Measurements from ENCODE around the gene TRIM73. TPM values are rescaled to one million over a fixed set of nuclear protein-coding genes. Genes with fewer than 3 reads are reported as not detected.
"Not testable (repeated sequence)": the region's sequence is repeated elsewhere in the genome, so short reads cannot be mapped to it uniquely, and the experiment has no call there.

TRIM73 gene
- total RNA-seq (1 to 10 TPM in 5 of 9 donors, under 1 TPM in 4; 0.25 to 1.7 (median 1.1) TPM), polyA plus RNA-seq (1 to 10 TPM in 1 of 2 donors, under 1 TPM in 1; 0.55 to 1.4 TPM)
- long read RNA-seq, donor 1: 0 reads
- long read RNA-seq, donor 2, partial matches to known transcripts: 0 of 1 reads
- long read RNA-seq, donor 2, other reads (novel, unspliced or antisense): 1 of 1 reads
- long read RNA-seq, donor 3: 0 reads

DNA sequence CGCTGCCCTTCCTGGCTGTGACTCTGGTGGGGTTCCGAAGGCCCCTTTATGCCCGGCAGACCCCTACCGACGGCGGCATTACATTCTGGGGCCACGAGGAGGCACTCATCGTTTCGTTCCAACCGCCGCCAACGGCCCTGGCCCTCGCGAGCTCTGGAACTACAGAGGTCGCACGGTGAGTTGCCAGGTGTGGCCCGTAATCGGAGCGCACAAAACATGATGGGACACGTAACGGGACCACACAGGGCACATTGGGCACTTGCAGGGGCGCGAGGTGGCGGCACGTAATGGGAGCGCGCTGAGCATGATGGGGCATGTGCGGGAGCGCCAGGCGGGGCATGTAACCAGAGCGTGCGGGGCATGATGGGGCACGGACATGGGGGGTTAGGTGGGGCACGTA lies at the start of gene TRIM73:
TSS of gene TRIM73 (plus strand) at position 301 of the 400 bp plus-strand sequence. CDS start 3,305 bp downstream, outside the sequence.
- intact Hi-C loops (cut with DNase I): not testable (repeated sequence)

DNA sequence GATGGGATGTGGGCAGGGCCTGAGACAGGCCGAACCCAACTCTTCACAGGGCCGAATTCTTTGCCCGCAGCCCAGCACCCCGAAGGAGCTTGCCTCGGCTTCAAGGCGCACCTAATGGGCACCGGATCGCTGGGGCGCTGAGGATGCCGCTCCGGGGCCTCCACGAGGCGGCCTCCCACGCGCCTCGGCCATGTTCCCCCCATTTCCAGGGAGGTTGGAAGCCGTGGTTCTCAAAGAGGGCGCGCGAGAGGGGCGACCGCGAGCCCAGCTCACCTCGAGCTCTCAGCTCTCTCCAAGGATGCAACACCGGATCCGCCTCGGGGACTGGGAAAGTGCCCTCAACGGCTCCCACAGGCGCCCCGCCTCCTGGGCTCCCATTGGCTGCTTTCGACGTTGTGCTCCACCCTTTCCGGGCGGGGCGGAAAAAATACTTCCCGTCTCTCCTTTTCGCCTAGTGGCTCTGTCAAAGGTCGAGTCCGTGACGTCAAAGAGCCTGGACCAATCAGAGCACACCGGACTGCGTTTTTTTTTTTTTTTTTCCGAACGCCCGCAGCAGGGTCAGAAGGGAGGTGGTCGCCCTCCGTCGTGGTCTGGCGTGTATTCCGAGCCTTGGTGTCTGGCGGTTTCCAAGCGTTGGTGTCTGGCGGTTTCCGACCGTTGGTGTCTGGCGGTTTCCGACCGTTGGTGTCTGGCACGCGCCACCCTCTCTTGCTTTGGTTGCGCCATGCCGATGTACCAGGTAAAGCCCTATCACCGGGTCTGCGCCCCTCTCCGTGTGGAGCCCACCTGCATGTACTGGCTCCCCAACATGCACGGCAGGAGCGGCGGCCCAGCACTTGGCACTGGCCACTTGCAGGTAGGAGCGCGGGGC lies 36.5 kb upstream of the TRIM73 start:
- peak overlapping the region in 5 of 12 donors; percentile 19 to 53 (median 44) for H3K4me3 ChIP-seq
- DNase-seq (peak in 2 of 5 donors; percentile 5 to 6), ATAC-seq (peak; percentile 64 to 95 (median 90))
- H3K9me3 ChIP-seq; intact Hi-C loops (cut with DNase I); H3K4me1 ChIP-seq; H3K27me3 ChIP-seq; H3K36me3 ChIP-seq: not testable (repeated sequence)
- H3K27ac ChIP-seq: peak overlapping the region in 2 of 12 donors; percentile 64 to 65
- WGBS, 4 donors: 0 to 1% (median 0%) methylated on average over 10 to 41 of the region's 70 CpGs; no CpG with 5 or more reads in 1 of the 4 donors

More for the DNA sequence above, at the start of gene TRIM73:
- H3K4me1 ChIP-seq, H3K27me3 ChIP-seq, H3K27ac ChIP-seq, H3K36me3 ChIP-seq, H3K4me3 ChIP-seq, H3K9me3 ChIP-seq, DNase-seq: not testable (repeated sequence)
- WGBS, 4 donors: 23 to 34% (median 31%) methylated on average over 6 to 15 of the region's 34 CpGs; no CpG with 5 or more reads in 1 of the 4 donors
- ATAC-seq: peak in 1 of 4 donors; percentile 15

DNA sequence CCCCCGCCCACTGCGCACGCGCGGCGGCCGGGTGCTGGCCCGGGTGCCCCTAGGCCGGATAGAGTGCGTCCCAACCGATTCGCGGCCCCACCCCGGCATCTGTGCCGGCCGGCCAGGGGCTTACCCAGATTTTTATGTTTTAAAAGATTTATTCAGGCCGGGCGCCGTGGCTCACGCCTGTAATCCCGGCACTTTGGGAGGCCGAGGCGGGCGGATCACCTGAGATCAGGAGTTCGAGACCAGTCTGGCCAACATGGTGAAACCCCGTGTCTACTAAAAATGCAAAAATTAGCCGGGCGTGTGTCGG lies 35.9 kb upstream of the TRIM73 start:
- H3K4me1 ChIP-seq; H3K27me3 ChIP-seq; H3K9me3 ChIP-seq; DNase-seq; intact Hi-C loops (cut with DNase I); H3K36me3 ChIP-seq: not testable (repeated sequence)
- H3K4me3 ChIP-seq: peak overlapping the region in 4 of 12 donors; percentile 23 to 53 (median 36)
- WGBS, 4 donors: 2% methylated on average over 9 of the region's 29 CpGs; no CpG with 5 or more reads in 3 of the 4 donors
- H3K27ac ChIP-seq: peak overlapping the region in 1 of 12 donors; percentile 64
- peak in 3 of 4 donors; percentile 85 to 93 (median 90) for ATAC-seq

DNA sequence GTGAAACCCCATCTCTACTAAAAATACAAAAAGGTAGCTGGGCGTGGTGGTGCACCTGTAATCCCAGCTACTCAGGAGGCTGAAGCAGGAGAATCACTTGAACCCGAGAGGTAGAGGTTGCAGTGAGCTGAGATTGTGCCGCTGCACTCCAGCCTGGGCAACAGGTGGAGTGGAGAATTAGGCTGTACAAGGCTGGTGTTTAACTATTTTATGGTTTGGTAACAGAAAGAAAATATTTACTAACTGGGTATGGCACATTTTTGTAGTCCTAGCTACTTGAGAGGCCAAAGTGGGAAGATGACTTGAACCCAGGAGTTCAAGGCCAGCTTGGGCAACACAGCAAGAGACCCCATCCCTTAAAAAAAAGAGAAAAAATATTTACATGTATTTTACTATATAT lies 31.4 kb upstream of the TRIM73 start:
- H3K4me1 ChIP-seq; H3K27ac ChIP-seq; ATAC-seq; H3K4me3 ChIP-seq; DNase-seq; H3K9me3 ChIP-seq; H3K27me3 ChIP-seq; intact Hi-C loops (cut with DNase I): not testable (repeated sequence)
- WGBS, 4 donors: no CpG with 5 or more reads among the region's 3 CpGs
- H3K36me3 ChIP-seq: peaks cover 0 to 11% (median 0%) of the 10 kb centered on the region in 9 donors

DNA sequence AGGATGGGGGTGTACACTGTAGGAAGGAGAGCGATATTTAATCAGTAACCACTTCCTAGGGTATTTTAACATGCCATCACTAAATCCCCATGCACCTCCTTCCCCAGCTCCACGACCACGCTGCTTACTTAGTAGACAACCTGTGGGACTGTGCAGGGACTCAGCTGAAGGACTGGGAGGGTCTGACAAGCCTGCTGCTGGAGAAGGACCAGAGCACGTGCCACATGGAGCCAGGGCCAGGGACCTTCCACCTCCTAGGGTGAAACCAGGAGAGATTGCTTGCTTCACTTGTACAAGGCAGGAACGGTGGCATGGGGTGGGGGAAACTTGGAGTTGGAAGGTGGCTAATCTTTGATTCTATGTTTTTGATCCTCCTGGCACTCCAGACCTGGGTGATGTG lies 28.8 kb upstream of the TRIM73 start:
- H3K27ac ChIP-seq; intact Hi-C loops (cut with DNase I); H3K9me3 ChIP-seq; H3K4me1 ChIP-seq; H3K4me3 ChIP-seq; H3K27me3 ChIP-seq; DNase-seq: not testable (repeated sequence)
- peaks cover 0 to 11% (median 0%) of the 10 kb centered on the region in 9 donors for H3K36me3 ChIP-seq
- peak in 2 of 4 donors; percentile 22 to 38 for ATAC-seq
- WGBS, 4 donors: no CpG with 5 or more reads among the region's 5 CpGs

DNA sequence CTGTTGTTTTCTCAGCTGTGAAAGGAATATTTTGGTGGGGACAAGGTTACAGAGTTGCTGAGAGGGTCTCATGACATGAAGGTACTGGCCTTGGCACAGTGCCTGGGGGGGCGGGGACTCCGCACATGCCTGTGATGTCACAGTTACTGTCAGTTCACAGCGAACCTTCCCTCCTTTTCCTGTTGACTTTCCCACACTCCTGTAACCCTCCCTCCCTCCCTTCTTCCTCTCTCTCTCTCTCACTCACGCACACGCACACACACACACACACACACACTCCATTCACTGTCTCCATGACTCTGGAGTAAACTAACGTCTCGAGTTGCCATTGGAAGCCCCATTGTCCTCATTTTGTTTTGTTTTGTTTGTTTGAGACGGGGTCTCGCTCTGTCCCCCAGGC lies 28.1 kb upstream of the TRIM73 start:
- H3K4me1 ChIP-seq; H3K4me3 ChIP-seq; H3K9me3 ChIP-seq; H3K27me3 ChIP-seq; intact Hi-C loops (cut with DNase I); H3K27ac ChIP-seq: not testable (repeated sequence)
- peak in 1 of 4 donors; percentile 22 for ATAC-seq
- WGBS, 4 donors: 100% methylated on average over 3 of the region's 9 CpGs; no CpG with 5 or more reads in 3 of the 4 donors
- peak in 1 of 5 donors; percentile 2 for DNase-seq
- H3K36me3 ChIP-seq: peaks cover 0 to 10% (median 0%) of the 10 kb centered on the region in 9 donors

DNA sequence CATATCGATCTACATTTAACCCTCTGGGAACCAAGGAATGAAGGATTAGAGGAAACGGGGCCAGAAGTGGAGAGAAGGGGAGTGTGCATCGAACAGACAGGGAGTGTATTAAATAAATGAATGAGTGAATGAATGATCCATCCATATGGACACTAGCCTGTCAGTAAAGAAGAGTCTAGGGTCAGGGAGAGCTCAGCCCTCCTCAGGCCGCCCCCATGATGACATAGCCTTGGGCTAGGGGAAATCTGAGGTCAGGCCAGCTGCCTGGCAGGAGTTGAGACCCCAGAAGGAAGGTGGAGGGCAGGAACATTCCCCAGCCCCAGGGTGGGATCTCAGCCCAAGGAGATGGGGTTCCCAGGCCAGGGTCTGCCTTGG lies 21.3 kb upstream of the TRIM73 start:
- H3K9me3 ChIP-seq; H3K4me1 ChIP-seq; H3K27ac ChIP-seq; DNase-seq; H3K36me3 ChIP-seq; H3K27me3 ChIP-seq; intact Hi-C loops (cut with DNase I); H3K4me3 ChIP-seq: not testable (repeated sequence)
- peak; percentile 34 to 58 (median 42) for ATAC-seq
- no CpG with 5 or more reads among the region's 4 CpGs for WGBS, 4 donors

DNA sequence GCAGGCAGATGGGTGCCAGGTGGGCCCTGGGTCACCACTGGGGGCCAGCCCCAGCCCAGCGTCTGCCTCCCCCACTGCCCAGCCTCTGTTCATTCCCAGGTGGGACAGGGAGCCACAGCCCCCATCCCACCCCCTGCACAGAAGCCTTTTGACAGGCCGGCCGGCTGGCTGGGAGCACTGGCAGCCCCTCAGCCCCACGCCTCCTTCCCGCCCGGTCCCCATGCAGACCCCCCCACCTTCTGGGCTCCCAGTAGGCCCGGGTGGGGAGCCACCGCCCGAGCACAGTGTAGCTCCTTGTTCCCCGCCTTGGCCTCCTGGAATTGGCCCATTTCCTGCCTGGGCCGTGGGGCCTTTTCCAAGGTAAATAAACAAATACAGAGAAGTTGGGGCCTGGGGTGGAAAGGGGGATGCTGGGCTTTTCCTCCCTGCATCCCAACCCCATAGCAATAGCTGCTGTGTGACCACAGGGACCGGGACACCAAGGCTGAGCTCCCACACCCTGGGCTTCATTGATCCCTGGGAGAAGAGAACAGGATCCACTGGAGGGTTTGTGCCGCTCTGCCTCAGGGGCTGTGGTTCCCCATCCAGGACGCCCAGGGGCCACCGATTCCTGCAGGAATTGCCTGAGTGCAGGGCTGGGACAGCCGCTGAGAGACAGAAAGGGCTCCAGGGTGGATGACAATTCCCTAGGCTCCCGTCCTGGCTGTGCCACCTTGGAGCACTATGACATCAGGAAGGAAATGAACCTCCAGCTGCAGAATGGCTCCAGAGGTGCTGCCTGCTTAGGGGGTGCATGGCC lies 20.7 kb upstream of the TRIM73 start:
- H3K36me3 ChIP-seq; H3K9me3 ChIP-seq; H3K27me3 ChIP-seq; DNase-seq; H3K4me1 ChIP-seq; H3K27ac ChIP-seq; intact Hi-C loops (cut with DNase I); H3K4me3 ChIP-seq: not testable (repeated sequence)
- WGBS, 4 donors: no CpG with 5 or more reads among the region's 17 CpGs
- ATAC-seq: peak; percentile 32 to 70 (median 62)

DNA sequence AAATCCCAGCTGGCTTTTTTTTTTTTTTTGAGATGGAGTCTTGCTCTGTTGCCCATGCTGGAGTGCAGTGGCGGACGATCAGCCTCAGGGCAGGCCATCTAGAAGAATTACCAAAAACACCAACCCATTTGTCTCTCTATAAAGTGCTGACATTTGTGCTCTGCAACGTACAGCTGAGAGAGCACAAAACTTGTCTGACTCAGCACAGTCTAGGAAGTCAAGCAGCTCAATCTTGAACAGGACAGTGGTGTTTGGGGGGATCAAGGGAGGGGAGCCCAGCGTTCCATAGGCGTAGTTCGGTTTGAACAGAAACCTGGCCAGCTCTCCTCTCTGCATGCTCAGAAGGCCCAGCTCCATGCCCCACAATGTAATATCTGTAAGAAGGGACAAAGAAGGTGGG lies 2.2 kb upstream of the TRIM73 start:
- H3K4me1 ChIP-seq; H3K9me3 ChIP-seq; H3K4me3 ChIP-seq; H3K27ac ChIP-seq; intact Hi-C loops (cut with DNase I); H3K36me3 ChIP-seq; H3K27me3 ChIP-seq; DNase-seq: not testable (repeated sequence)
- peak in 3 of 4 donors; percentile 16 to 33 (median 31) for ATAC-seq
- no CpG with 5 or more reads among the region's 6 CpGs for WGBS, 4 donors

DNA sequence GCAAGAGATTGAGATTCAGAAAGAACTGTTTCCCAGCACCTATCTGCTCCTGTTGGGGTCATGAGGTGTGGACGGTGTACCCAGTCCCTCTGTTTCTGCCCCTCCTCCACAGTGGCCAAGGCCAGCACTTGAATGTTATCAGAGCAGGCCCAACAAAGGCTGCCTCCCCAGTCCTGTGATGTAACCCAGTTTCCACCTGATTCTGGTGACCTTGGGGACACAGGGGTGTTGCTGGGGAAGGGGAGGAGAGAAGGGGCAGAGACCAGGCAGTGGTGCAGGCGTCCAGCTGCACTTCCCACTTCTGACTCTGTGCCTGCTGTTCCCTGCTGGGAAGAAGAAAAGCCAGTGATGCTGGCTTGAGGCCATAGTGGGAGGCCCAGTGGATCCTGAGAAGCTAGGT lies 2.4 kb downstream of the TRIM73 start:
- DNase-seq; intact Hi-C loops (cut with DNase I): not testable (repeated sequence)
- peak in 1 of 4 donors; percentile 12 for ATAC-seq

More for the DNA sequence above, 2.4 kb downstream of the TRIM73 start:
- not testable (repeated sequence) for H3K27ac ChIP-seq, H3K27me3 ChIP-seq, H3K4me3 ChIP-seq, H3K9me3 ChIP-seq, H3K36me3 ChIP-seq, H3K4me1 ChIP-seq
- WGBS, 4 donors: no CpG with 5 or more reads among the region's 2 CpGs

Data from heart left ventricle (tissue), 16 donors.